ENCODE measurements around the gene INSM1.

DNA sequence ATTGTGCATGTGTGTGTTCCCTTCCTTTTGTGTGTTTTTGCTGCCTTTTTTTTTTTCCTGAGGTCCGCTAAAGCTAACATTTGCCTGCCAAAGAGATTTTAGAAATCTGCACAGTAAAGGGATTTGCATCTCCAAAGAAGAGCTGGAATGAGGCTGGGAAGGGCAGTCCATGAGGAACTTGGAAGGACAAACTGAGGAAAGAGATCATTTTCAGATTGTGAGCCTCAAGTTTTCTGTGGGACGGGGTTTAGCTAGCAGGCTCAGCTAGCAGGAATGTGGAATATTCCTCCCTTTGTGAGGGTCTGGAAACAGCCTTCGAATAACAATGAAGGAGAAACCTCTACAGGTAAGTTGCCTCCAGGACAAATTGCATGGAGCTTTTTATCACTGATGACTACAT is 3.8 kb downstream of the INSM1 start:
- TF ChIP-seq CBFB (CRISPR knock-in tag; IDR thresholded peaks at IDR 0.05; ENCODE audit: low read depth): no peak
- TF ChIP-seq, protein P1, sequence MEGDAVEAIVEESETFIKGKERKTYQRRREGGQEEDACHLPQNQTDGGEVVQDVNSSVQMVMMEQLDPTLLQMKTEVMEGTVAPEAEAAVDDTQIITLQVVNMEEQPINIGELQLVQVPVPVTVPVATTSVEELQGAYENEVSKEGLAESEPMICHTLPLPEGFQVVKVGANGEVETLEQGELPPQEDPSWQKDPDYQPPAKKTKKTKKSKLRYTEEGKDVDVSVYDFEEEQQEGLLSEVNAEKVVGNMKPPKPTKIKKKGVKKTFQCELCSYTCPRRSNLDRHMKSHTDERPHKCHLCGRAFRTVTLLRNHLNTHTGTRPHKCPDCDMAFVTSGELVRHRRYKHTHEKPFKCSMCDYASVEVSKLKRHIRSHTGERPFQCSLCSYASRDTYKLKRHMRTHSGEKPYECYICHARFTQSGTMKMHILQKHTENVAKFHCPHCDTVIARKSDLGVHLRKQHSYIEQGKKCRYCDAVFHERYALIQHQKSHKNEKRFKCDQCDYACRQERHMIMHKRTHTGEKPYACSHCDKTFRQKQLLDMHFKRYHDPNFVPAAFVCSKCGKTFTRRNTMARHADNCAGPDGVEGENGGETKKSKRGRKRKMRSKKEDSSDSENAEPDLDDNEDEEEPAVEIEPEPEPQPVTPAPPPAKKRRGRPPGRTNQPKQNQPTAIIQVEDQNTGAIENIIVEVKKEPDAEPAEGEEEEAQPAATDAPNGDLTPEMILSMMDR (IDR thresholded peaks at IDR 0.05): no peak
- TF ChIP-seq, protein P2, sequence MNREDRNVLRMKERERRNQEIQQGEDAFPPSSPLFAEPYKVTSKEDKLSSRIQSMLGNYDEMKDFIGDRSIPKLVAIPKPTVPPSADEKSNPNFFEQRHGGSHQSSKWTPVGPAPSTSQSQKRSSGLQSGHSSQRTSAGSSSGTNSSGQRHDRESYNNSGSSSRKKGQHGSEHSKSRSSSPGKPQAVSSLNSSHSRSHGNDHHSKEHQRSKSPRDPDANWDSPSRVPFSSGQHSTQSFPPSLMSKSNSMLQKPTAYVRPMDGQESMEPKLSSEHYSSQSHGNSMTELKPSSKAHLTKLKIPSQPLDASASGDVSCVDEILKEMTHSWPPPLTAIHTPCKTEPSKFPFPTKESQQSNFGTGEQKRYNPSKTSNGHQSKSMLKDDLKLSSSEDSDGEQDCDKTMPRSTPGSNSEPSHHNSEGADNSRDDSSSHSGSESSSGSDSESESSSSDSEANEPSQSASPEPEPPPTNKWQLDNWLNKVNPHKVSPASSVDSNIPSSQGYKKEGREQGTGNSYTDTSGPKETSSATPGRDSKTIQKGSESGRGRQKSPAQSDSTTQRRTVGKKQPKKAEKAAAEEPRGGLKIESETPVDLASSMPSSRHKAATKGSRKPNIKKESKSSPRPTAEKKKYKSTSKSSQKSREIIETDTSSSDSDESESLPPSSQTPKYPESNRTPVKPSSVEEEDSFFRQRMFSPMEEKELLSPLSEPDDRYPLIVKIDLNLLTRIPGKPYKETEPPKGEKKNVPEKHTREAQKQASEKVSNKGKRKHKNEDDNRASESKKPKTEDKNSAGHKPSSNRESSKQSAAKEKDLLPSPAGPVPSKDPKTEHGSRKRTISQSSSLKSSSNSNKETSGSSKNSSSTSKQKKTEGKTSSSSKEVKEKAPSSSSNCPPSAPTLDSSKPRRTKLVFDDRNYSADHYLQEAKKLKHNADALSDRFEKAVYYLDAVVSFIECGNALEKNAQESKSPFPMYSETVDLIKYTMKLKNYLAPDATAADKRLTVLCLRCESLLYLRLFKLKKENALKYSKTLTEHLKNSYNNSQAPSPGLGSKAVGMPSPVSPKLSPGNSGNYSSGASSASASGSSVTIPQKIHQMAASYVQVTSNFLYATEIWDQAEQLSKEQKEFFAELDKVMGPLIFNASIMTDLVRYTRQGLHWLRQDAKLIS (CRISPR knock-in tag; IDR thresholded peaks at IDR 0.05; ENCODE audit: borderline replicate concordance): no peak
- TF ChIP-seq ZNF263 (CRISPR knock-in tag; IDR thresholded peaks at IDR 0.05; ENCODE audit: low read depth): no peak
- no peak for TF ChIP-seq FOXP4 (CRISPR knock-in tag; IDR thresholded peaks at IDR 0.05)
- no peak for TF ChIP-seq ZBTB21 (CRISPR knock-in tag; IDR thresholded peaks at IDR 0.05; ENCODE audit: borderline replicate concordance)

Measured in WTC11 (cell line).